RPMI7951 (cell line): ENCODE results near the gene SLC10A6. TPM values are rescaled to one million over a fixed set of nuclear protein-coding genes. Genes with fewer than 3 reads are reported as not detected.

ENCODE experiments used
- DNase-seq: peaks from one replicate; pipeline ENCODE4 v3.0.0-alpha.2; 2012; ENCODE audit warnings: low read depth
- total RNA-seq: library from RNA; depleted of rRNA; stranded (reverse); fragments of >200 nt; shearing (Covaris generic); gene quantifications from 2 replicates; pipeline ENCODE4 v1.2.3, GENCODE V29; 2014

The SLC10A6 gene
- total RNA-seq, 1 experiment from 2014 or later, result not detected

GRCh38 chr4:86848136-86848535, 1.0 kb downstream of the SLC10A6 start:
- peak; percentile 15 for DNase-seq

GRCh38 chr4:86847571-86847970, 1.6 kb downstream of the SLC10A6 start:
- no peak for DNase-seq

GRCh38 chr4:86846921-86847320, 2.3 kb downstream of the SLC10A6 start:
- DNase-seq, result no peak

- DNase-seq, result no peak
Measured at GRCh38 chr4:86845593-86845992, 3.6 kb downstream of the SLC10A6 start.

GRCh38 chr4:86841309-86841708, 7.9 kb downstream of the SLC10A6 start:
- no peak for DNase-seq

GRCh38 chr4:86840858-86841257, 8.3 kb downstream of the SLC10A6 start:
- no peak for DNase-seq

- DNase-seq, result no peak
Measured at GRCh38 chr4:86837691-86838503, 11.3 kb downstream of the SLC10A6 start.

GRCh38 chr4:86835677-86836076, 13.5 kb downstream of the SLC10A6 start:
- no peak for DNase-seq

- DNase-seq, result peak; percentile 72
Measured at GRCh38 chr4:86834901-86835300, 14.3 kb downstream of the SLC10A6 start.

GRCh38 chr4:86833615-86834014, 15.6 kb downstream of the SLC10A6 start:
- DNase-seq, result no peak

- DNase-seq, result peak; percentile 88
Measured at GRCh38 chr4:86831262-86832130, 17.7 kb downstream of the SLC10A6 start.

GRCh38 chr4:86825511-86825910, 23.7 kb downstream of the SLC10A6 start:
- DNase-seq, result peak; percentile 10

GRCh38 chr4:86822136-86822535, 27.0 kb downstream of the SLC10A6 start:
- no peak for DNase-seq

GRCh38 chr4:86821151-86821550, 28.0 kb downstream of the SLC10A6 start:
- no peak for DNase-seq

- no peak for DNase-seq
Measured at GRCh38 chr4:86819561-86819960, 29.6 kb downstream of the SLC10A6 start.

GRCh38 chr4:86818841-86819240, 30.3 kb downstream of the SLC10A6 start:
- DNase-seq, result no peak

- DNase-seq, result no peak
Measured at GRCh38 chr4:86818211-86818610, 31.0 kb downstream of the SLC10A6 start.

GRCh38 chr4:86816501-86817273, 32.5 kb downstream of the SLC10A6 start:
- DNase-seq, result peak; percentile 32

- DNase-seq, result no peak
Measured at GRCh38 chr4:86815653-86816052, 33.5 kb downstream of the SLC10A6 start.

- DNase-seq, result no peak
Measured at GRCh38 chr4:86810847-86811246, 38.3 kb downstream of the SLC10A6 start.

GRCh38 chr4:86809809-86810208, 39.4 kb downstream of the SLC10A6 start:
- DNase-seq, result no peak

- DNase-seq, result no peak
Measured at GRCh38 chr4:86791126-86791525, 58.1 kb downstream of the SLC10A6 start.
